PC-3 (cell line): ENCODE results near the gene DNAH10. TPM values are rescaled to one million over a fixed set of nuclear protein-coding genes. Genes with fewer than 3 reads are reported as not detected.

Experiments used
- ATAC-seq: fragments of 200-7000 bp; cut with Tn5 transposase; 2 replicates; pipeline ENCODE4 v1.9.1; 2020; ENCODE audit warnings: mild to moderate bottlenecking, moderate library complexity
- BruUV-seq: library from RNA; stranded (reverse); fragments of 400-500 nt; replicated peaks from 2 replicates; lab custom pipeline; 2021; lab: Mats Ljungman, UMichigan
- CTCF ChIA-PET: fragments of 300-600 bp; sonication (Branson Sonifier 250); formaldehyde crosslinking; loops from one replicate; lab custom pipeline; 2022; ENCODE audit warnings: antibody characterized with exemption; lab: Charles Lee
- POLR2A ChIA-PET: fragments of 300-600 bp; sonication (Branson Sonifier 250); formaldehyde crosslinking; loops from one replicate; lab custom pipeline; 2022; ENCODE audit warnings: antibody characterized with exemption; ENCODE audit not compliant: unreplicated experiment; lab: Charles Lee
- DNase-seq: peaks from one replicate; pipeline ENCODE4 v3.0.0-alpha.2; 2015
- H2AFZ ChIP-seq: fragments of 300-600 bp; sonication (generic); 2 replicates; pipeline ENCODE4 v1.6.0; 2016; ENCODE audit warnings: antibody characterized with exemption, low read length
- H3F3A ChIP-seq: fragments of 300-600 bp; sonication (generic); one replicate; pipeline ENCODE4 v1.6.0; 2017; ENCODE audit warnings: antibody characterized with exemption, low read length, control low read depth, mild to moderate bottlenecking; ENCODE audit not compliant: unreplicated experiment
- H3K27ac ChIP-seq: fragments of 300-600 bp; sonication (generic); 2 replicates; pipeline ENCODE4 v1.5.1; 2016; ENCODE audit warnings: mild to moderate bottlenecking, low read length
- H3K27me3 ChIP-seq: fragments of 300-600 bp; sonication (generic); 2 replicates; pipeline ENCODE4 v1.6.1; 2016; ENCODE audit warnings: low read length, mixed read lengths
- H3K36me3 ChIP-seq: fragments of 300-600 bp; sonication (generic); 2 replicates; pipeline ENCODE4 v1.6.1; 2016; ENCODE audit warnings: low read depth, mixed run types, low read length, mixed read lengths
- H3K4me1 ChIP-seq: fragments of 300-600 bp; sonication (generic); 2 replicates; pipeline ENCODE4 v1.5.1; 2016; ENCODE audit warnings: low read length; ENCODE audit not compliant: insufficient read depth
- H3K4me2 ChIP-seq: fragments of 300-600 bp; sonication (generic); 2 replicates; pipeline ENCODE4 v1.6.0; 2016; ENCODE audit warnings: low read length
- H3K4me3 ChIP-seq: fragments of 300-600 bp; sonication (generic); 2 replicates; pipeline ENCODE4 v1.5.1; 2016; ENCODE audit warnings: mild to moderate bottlenecking, low read length, mixed read lengths
- H3K79me2 ChIP-seq: fragments of 300-600 bp; sonication (generic); 2 replicates; pipeline ENCODE4 v1.6.1; 2017; ENCODE audit warnings: low read length, mixed read lengths
- H3K9ac ChIP-seq: fragments of 300-600 bp; sonication (generic); 2 replicates; pipeline ENCODE4 v1.6.0; 2016; ENCODE audit warnings: mild to moderate bottlenecking, low read length
- H3K9me2 ChIP-seq: fragments of 300-600 bp; sonication (generic); replicated peaks from 2 replicates; pipeline ENCODE4 v1.6.1; 2016; ENCODE audit warnings: mixed run types, low read length, mixed read lengths
- H3K9me3 ChIP-seq: fragments of 300-600 bp; sonication (generic); 2 replicates; pipeline ENCODE4 v1.6.1; 2016; ENCODE audit warnings: low read length, mixed read lengths
- H4K20me1 ChIP-seq: fragments of 300-600 bp; sonication (generic); 2 replicates; pipeline ENCODE4 v1.6.1; 2016; ENCODE audit warnings: low read length, mixed read lengths
- CTCF ChIP-seq: fragments of 300-600 bp; sonication (generic); conservative IDR thresholded peaks from 2 replicates; pipeline ENCODE4 v1.5.1; 2017; ENCODE audit warnings: antibody characterized with exemption, low read depth, mild to moderate bottlenecking, low read length
- EZH2 ChIP-seq: fragments of 300-600 bp; sonication (generic); IDR thresholded peaks from one replicate; pipeline ENCODE4 v1.6.1; 2017; ENCODE audit warnings: antibody characterized with exemption, mild to moderate bottlenecking, low read length; ENCODE audit not compliant: unreplicated experiment
- EZH2phosphoT487 ChIP-seq: fragments of 300-600 bp; sonication (generic); IDR thresholded peaks from 2 replicates; pipeline ENCODE4 v1.6.1; 2018; ENCODE audit warnings: mild to moderate bottlenecking, antibody characterized with exemption, low read length, borderline replicate concordance
- intact Hi-C: fragments of 100-400 bp; cut with micrococcal nuclease; formaldehyde crosslinking; loops from 2 replicates; pipeline ENCODE4 v1.9.0; 2023
- total RNA-seq: library from RNA; depleted of rRNA; stranded (reverse); fragments of >200 nt; gene quantifications from 2 replicates; pipeline ENCODE4 v1.2.3, GENCODE V29; 2014

DNAH10 gene
- total RNA-seq, 1 experiment from 2014 or later = 0.15 TPM

GRCh38 chr12:123944696-123945095 lies 182.6 kb downstream of the DNAH10 start:
- Histone ChIP-seq H3K4me3 (no peak overlapping the region), H2AFZ (no peak overlapping the region), H3K27me3 (no peaks in the 10 kb centered on the region), H4K20me1 (no peaks in the 10 kb centered on the region), H3K4me1 (peaks cover 25% of the 10 kb centered on the region), H3K27ac (no peak overlapping the region), H3K36me3 (peaks cover 8% of the 10 kb centered on the region; the same call in 1 of the 2 replicates), H3F3A (no peaks in the 10 kb centered on the region), H3K4me2 (no peak overlapping the region), H3K9ac (no peak overlapping the region), H3K79me2 (no peaks in the 10 kb centered on the region), H3K9me3 (peaks cover 6% of the 10 kb centered on the region; the same call in 1 of the 2 replicates), H3K9me2 (no peaks in the 10 kb centered on the region)
- no peak for TF ChIP-seq CTCF
- no peak for TF ChIP-seq EZH2phosphoT487
- no peak for TF ChIP-seq EZH2
- ChIA-PET POLR2A (no interaction called here), CTCF (no interaction called here)
- BruUV-seq = no TSS peak
- DNase-seq (no peak), ATAC-seq (no peak)
- intact Hi-C loops = loop anchor here (5.0 kb wide), 1 partner anchor 38 kb away; no protein-coding TSS in a partner anchor

- Histone ChIP-seq H3K27ac (no peak overlapping the region), H2AFZ (no peak overlapping the region), H3K9me2 (no peaks in the 10 kb centered on the region), H3K9me3 (peaks cover 6% of the 10 kb centered on the region; the same call in 1 of the 2 replicates), H3F3A (no peaks in the 10 kb centered on the region), H3K9ac (no peak overlapping the region), H3K4me1 (peaks cover 25% of the 10 kb centered on the region), H3K27me3 (no peaks in the 10 kb centered on the region), H3K4me3 (no peak overlapping the region), H4K20me1 (no peaks in the 10 kb centered on the region), H3K79me2 (no peaks in the 10 kb centered on the region), H3K36me3 (peaks cover 8% of the 10 kb centered on the region; the same call in 1 of the 2 replicates), H3K4me2 (no peak overlapping the region)
- no peak for ATAC-seq
- TF ChIP-seq EZH2 (no peak), EZH2phosphoT487 (no peak), CTCF (no peak)
- BruUV-seq = no TSS peak
- POLR2A ChIA-PET = interaction anchor here (0.5 kb wide), 1 partner anchor 27 kb away, joined by 3 read pairs; the partner anchor contains the start of gene CCDC92
- no peak for DNase-seq
- CTCF ChIA-PET = no interaction called here
- intact Hi-C loops = no loop called here
These were observed 183.4 kb downstream of the DNAH10 start for GRCh38 chr12:123945287-123946151.
